Right atrium auricular region (tissue), 2 donors: ENCODE measurements around the gene PARD3B. TPM values are rescaled to one million over a fixed set of nuclear protein-coding genes. Genes with fewer than 3 reads are reported as not detected.

ENCODE experiments used
- DNase-seq: peaks from one replicate; pipeline ENCODE4 v3.0.0-alpha.2; 2019; ENCODE audit warnings: low spot score
- H3K27ac ChIP-seq, 2 donors: fragments of 200-600 bp; sonication (generic); 1 replicate in 1 of 2; 2 replicates in 1 of 2; pipeline ENCODE4 v1.5.1; 2016 to 2019
- H3K27me3 ChIP-seq, 2 donors: fragments of 200-600 bp; sonication (generic); one replicate each; pipeline versions ENCODE4 v1.5.1 to v1.6.0; 2017 to 2019
- H3K36me3 ChIP-seq: fragments of 200-600 bp; sonication (generic); one replicate; pipeline ENCODE4 v1.5.1; 2016
- H3K4me1 ChIP-seq, 2 donors: fragments of 200-600 bp; sonication (generic); one replicate each; pipeline versions ENCODE4 v1.5.1 to v1.6.0; 2017 to 2019
- H3K4me3 ChIP-seq, 2 donors: fragments of 200-600 bp; sonication (generic); 1 replicate in 1 of 2; 2 replicates in 1 of 2; pipeline ENCODE4 v1.5.1; 2017 to 2019; ENCODE audit warnings: mild to moderate bottlenecking in 1 of 2, moderate library complexity in 1 of 2
- H3K9me3 ChIP-seq, 2 donors: fragments of 200-600 bp; sonication (generic); one replicate each; pipeline ENCODE4 v1.5.1; 2019
- CTCF ChIP-seq, 2 donors: fragments of 200-600 bp; sonication (generic); IDR thresholded peaks; one replicate each; pipeline ENCODE4 v1.5.1; 2019; ENCODE audit warnings: antibody characterized with exemption in 2 of 2
- total RNA-seq, 2 donors: library from RNA; depleted of rRNA; stranded (reverse); fragments of >200 nt; gene quantifications; one replicate each; pipeline ENCODE4 v1.1.0, GENCODE V29; 2016

PARD3B gene
- total RNA-seq, 2 donors from 2014 or later = 7.4 to 12.2 TPM

- H3K36me3 ChIP-seq = no peaks in the 10 kb centered on the region
- H3K27ac ChIP-seq = no peak overlapping the region
- no peak overlapping the region for H3K4me3 ChIP-seq
- no peak for DNase-seq
- TF ChIP-seq CTCF (IDR thresholded peaks at IDR 0.05) = no peak
- peaks cover 0 to 3% of the 10 kb centered on the region in 2 donors for H3K4me1 ChIP-seq
- no peaks in the 10 kb centered on the region for H3K27me3 ChIP-seq
- no peaks in the 10 kb centered on the region for H3K9me3 ChIP-seq
Observed at GRCh38 chr2:204535356-204535755, 9.9 kb upstream of the PARD3B start.

- Histone ChIP-seq H3K4me3 (no peak overlapping the region), H3K4me1 (peaks cover 0 to 3% of the 10 kb centered on the region in 2 donors), H3K27me3 (no peaks in the 10 kb centered on the region), H3K9me3 (no peaks in the 10 kb centered on the region), H3K36me3 (no peaks in the 10 kb centered on the region), H3K27ac (no peak overlapping the region)
- no peak for TF ChIP-seq CTCF (IDR thresholded peaks at IDR 0.05)
- DNase-seq = no peak
Observed at GRCh38 chr2:204535764-204536163, 9.5 kb upstream of the PARD3B start.

- Histone ChIP-seq H3K4me1 (peaks cover 0 to 3% of the 10 kb centered on the region in 2 donors), H3K27me3 (no peaks in the 10 kb centered on the region), H3K9me3 (no peaks in the 10 kb centered on the region), H3K36me3 (no peaks in the 10 kb centered on the region), H3K4me3 (no peak overlapping the region), H3K27ac (no peak overlapping the region)
- no peak for TF ChIP-seq CTCF (IDR thresholded peaks at IDR 0.05)
- no peak for DNase-seq
Observed at GRCh38 chr2:204538182-204539018, 6.9 kb upstream of the PARD3B start.

GRCh38 chr2:204539019-204539385 lies 6.3 kb upstream of the PARD3B start:
- no peak for TF ChIP-seq CTCF (IDR thresholded peaks at IDR 0.05)
- H3K4me1 ChIP-seq = peaks cover 0 to 3% of the 10 kb centered on the region in 2 donors
- H3K36me3 ChIP-seq = no peaks in the 10 kb centered on the region
- no peak overlapping the region for H3K27ac ChIP-seq
- no peaks in the 10 kb centered on the region for H3K27me3 ChIP-seq
- H3K9me3 ChIP-seq = no peaks in the 10 kb centered on the region
- DNase-seq = no peak
- no peak overlapping the region for H3K4me3 ChIP-seq

- no peak overlapping the region for H3K27ac ChIP-seq
- H3K36me3 ChIP-seq = no peaks in the 10 kb centered on the region
- H3K27me3 ChIP-seq = no peaks in the 10 kb centered on the region
- no peak for TF ChIP-seq CTCF (IDR thresholded peaks at IDR 0.05)
- no peaks in the 10 kb centered on the region for H3K9me3 ChIP-seq
- no peak for DNase-seq
- H3K4me3 ChIP-seq = no peak overlapping the region
- peaks cover 0 to 17% of the 10 kb centered on the region in 2 donors for H3K4me1 ChIP-seq
Observed at GRCh38 chr2:204541637-204542036, 3.6 kb upstream of the PARD3B start.
